NCI-H82 treated with DMSO at 0.1 percent for 48 hours (cell line): Measurements from ENCODE around the gene FANCG.

Experiments
- DNase-seq: peaks from one replicate; lab custom pipeline; 2025; ENCODE audit not compliant: unreplicated experiment; lab: John Stamatoyannopoulos, UW

FANCG gene

GRCh38 chr9:35079426-35080341, at the start of gene FANCG:
Gene FANCG (minus strand): TSS chr9:35079942. CDS start chr9:35079524, 418 bp downstream.
- peak; percentile 63 for DNase-seq

- peak; percentile 83 for DNase-seq
Observed at GRCh38 chr9:35116898-35117551, 37.3 kb upstream of the FANCG start.

- DNase-seq = no peak
Observed at GRCh38 chr9:35116539-35116897, 36.8 kb upstream of the FANCG start.

GRCh38 chr9:35115680-35116538, 36.2 kb upstream of the FANCG start, which contains the start of gene ATOSB:
Gene ATOSB (minus strand): TSS chr9:35115862. CDS start chr9:35108274, 7,588 bp downstream.
- DNase-seq = peak; percentile 93

- no peak for DNase-seq
Observed at GRCh38 chr9:35114840-35115628, 35.3 kb upstream of the FANCG start.

- DNase-seq = peak; percentile 34
Observed at GRCh38 chr9:35114113-35114839, 34.5 kb upstream of the FANCG start.

GRCh38 chr9:35112257-35113020, 32.7 kb upstream of the FANCG start:
- DNase-seq = no peak

- peak; percentile 83 for DNase-seq
Observed at GRCh38 chr9:35111001-35111933, 31.5 kb upstream of the FANCG start.

GRCh38 chr9:35110327-35110761, 30.6 kb upstream of the FANCG start:
- DNase-seq = no peak

GRCh38 chr9:35108946-35109575, 29.3 kb upstream of the FANCG start:
- DNase-seq = no peak

- no peak for DNase-seq
Observed at GRCh38 chr9:35108461-35108860, 28.7 kb upstream of the FANCG start.

- no peak for DNase-seq
Observed at GRCh38 chr9:35107297-35108290, 27.9 kb upstream of the FANCG start.

- DNase-seq = no peak
Observed at GRCh38 chr9:35106343-35106730, 26.6 kb upstream of the FANCG start.

GRCh38 chr9:35105571-35106342, 26.0 kb upstream of the FANCG start:
- no peak for DNase-seq

- no peak for DNase-seq
Observed at GRCh38 chr9:35105126-35105525, 25.4 kb upstream of the FANCG start.
